PC-3 (cell line): ENCODE data around the gene PLAAT4. TPM values are rescaled to one million over a fixed set of nuclear protein-coding genes. Genes with fewer than 3 reads are reported as not detected.

Experiments
- ATAC-seq: fragments of 200-7000 bp; cut with Tn5 transposase; 2 replicates; pipeline ENCODE4 v1.9.1; 2020; ENCODE audit warnings: mild to moderate bottlenecking, moderate library complexity
- BruUV-seq: library from RNA; stranded (reverse); fragments of 400-500 nt; replicated peaks from 2 replicates; lab custom pipeline; 2021; lab: Mats Ljungman, UMichigan
- CTCF ChIA-PET: fragments of 300-600 bp; sonication (Branson Sonifier 250); formaldehyde crosslinking; loops from one replicate; lab custom pipeline; 2022; ENCODE audit warnings: antibody characterized with exemption; lab: Charles Lee
- POLR2A ChIA-PET: fragments of 300-600 bp; sonication (Branson Sonifier 250); formaldehyde crosslinking; loops from one replicate; lab custom pipeline; 2022; ENCODE audit warnings: antibody characterized with exemption; ENCODE audit not compliant: unreplicated experiment; lab: Charles Lee
- DNase-seq: peaks from one replicate; pipeline ENCODE4 v3.0.0-alpha.2; 2015
- H2AFZ ChIP-seq: fragments of 300-600 bp; sonication (generic); 2 replicates; pipeline ENCODE4 v1.6.0; 2016; ENCODE audit warnings: antibody characterized with exemption, low read length
- H3F3A ChIP-seq: fragments of 300-600 bp; sonication (generic); one replicate; pipeline ENCODE4 v1.6.0; 2017; ENCODE audit warnings: antibody characterized with exemption, low read length, control low read depth, mild to moderate bottlenecking; ENCODE audit not compliant: unreplicated experiment
- H3K27ac ChIP-seq: fragments of 300-600 bp; sonication (generic); 2 replicates; pipeline ENCODE4 v1.5.1; 2016; ENCODE audit warnings: mild to moderate bottlenecking, low read length
- H3K27me3 ChIP-seq: fragments of 300-600 bp; sonication (generic); 2 replicates; pipeline ENCODE4 v1.6.1; 2016; ENCODE audit warnings: low read length, mixed read lengths
- H3K36me3 ChIP-seq: fragments of 300-600 bp; sonication (generic); 2 replicates; pipeline ENCODE4 v1.6.1; 2016; ENCODE audit warnings: low read depth, mixed run types, low read length, mixed read lengths
- H3K4me1 ChIP-seq: fragments of 300-600 bp; sonication (generic); 2 replicates; pipeline ENCODE4 v1.5.1; 2016; ENCODE audit warnings: low read length; ENCODE audit not compliant: insufficient read depth
- H3K4me2 ChIP-seq: fragments of 300-600 bp; sonication (generic); 2 replicates; pipeline ENCODE4 v1.6.0; 2016; ENCODE audit warnings: low read length
- H3K4me3 ChIP-seq: fragments of 300-600 bp; sonication (generic); 2 replicates; pipeline ENCODE4 v1.5.1; 2016; ENCODE audit warnings: mild to moderate bottlenecking, low read length, mixed read lengths
- H3K79me2 ChIP-seq: fragments of 300-600 bp; sonication (generic); 2 replicates; pipeline ENCODE4 v1.6.1; 2017; ENCODE audit warnings: low read length, mixed read lengths
- H3K9ac ChIP-seq: fragments of 300-600 bp; sonication (generic); 2 replicates; pipeline ENCODE4 v1.6.0; 2016; ENCODE audit warnings: mild to moderate bottlenecking, low read length
- H3K9me2 ChIP-seq: fragments of 300-600 bp; sonication (generic); replicated peaks from 2 replicates; pipeline ENCODE4 v1.6.1; 2016; ENCODE audit warnings: mixed run types, low read length, mixed read lengths
- H3K9me3 ChIP-seq: fragments of 300-600 bp; sonication (generic); 2 replicates; pipeline ENCODE4 v1.6.1; 2016; ENCODE audit warnings: low read length, mixed read lengths
- H4K20me1 ChIP-seq: fragments of 300-600 bp; sonication (generic); 2 replicates; pipeline ENCODE4 v1.6.1; 2016; ENCODE audit warnings: low read length, mixed read lengths
- EZH2 ChIP-seq: fragments of 300-600 bp; sonication (generic); IDR thresholded peaks from one replicate; pipeline ENCODE4 v1.6.1; 2017; ENCODE audit warnings: antibody characterized with exemption, mild to moderate bottlenecking, low read length; ENCODE audit not compliant: unreplicated experiment
- EZH2phosphoT487 ChIP-seq: fragments of 300-600 bp; sonication (generic); IDR thresholded peaks from 2 replicates; pipeline ENCODE4 v1.6.1; 2018; ENCODE audit warnings: mild to moderate bottlenecking, antibody characterized with exemption, low read length, borderline replicate concordance
- intact Hi-C: fragments of 100-400 bp; cut with micrococcal nuclease; formaldehyde crosslinking; loops from 2 replicates; pipeline ENCODE4 v1.9.0; 2023
- total RNA-seq: library from RNA; depleted of rRNA; stranded (reverse); fragments of >200 nt; gene quantifications from 2 replicates; pipeline ENCODE4 v1.2.3, GENCODE V29; 2014
- TF ChIP-seq, protein P1 (sequence below): fragments of 300-600 bp; sonication (generic); conservative IDR thresholded peaks from 2 replicates; pipeline ENCODE4 v1.5.1; 2017; ENCODE audit warnings: antibody characterized with exemption, low read depth, mild to moderate bottlenecking, low read length

PLAAT4 gene
- total RNA-seq, 1 experiment from 2014 or later = 5.4 TPM

DNA sequence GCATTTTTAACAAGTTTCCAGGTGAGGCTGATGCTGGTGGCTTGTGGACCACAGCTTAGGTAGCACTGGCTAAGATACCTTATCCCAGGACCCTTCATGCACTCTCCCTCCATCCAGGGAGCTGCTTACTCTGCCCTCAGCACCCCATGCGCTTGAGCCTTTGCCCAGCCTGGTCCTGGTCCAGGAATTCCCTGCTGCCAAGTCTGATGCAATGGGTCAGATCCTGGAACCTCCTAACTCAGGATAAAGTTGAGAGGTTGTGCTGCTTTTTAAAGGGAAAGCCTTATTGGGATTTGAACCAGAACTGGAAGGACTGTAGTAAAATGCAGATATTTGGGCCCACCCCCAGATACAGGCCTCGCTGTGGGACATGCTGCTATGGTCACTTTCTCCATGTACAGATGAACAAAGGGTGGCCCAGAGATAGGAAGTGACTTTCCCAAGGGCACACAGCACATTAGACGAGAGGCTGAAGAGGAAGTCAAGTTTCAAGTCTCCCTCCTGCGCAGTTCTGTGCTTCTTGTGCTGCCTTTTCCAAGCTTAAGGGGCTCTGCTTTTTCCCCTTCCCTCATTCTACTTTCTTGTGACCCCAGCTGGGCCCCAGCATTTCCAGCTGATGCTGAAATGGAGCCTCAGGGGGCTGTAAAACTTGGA lies 31.5 kb upstream of the PLAAT4 start:
- H3K9me2 ChIP-seq = no peaks in the 10 kb centered on the region
- no peak overlapping the region for H3K4me2 ChIP-seq
- H3K27ac ChIP-seq = no peak overlapping the region
- H3K4me3 ChIP-seq = no peak overlapping the region
- H3K9ac ChIP-seq = no peak overlapping the region
- ChIA-PET CTCF (no interaction called here), POLR2A (no interaction called here)
- H3K4me1 ChIP-seq = no peaks in the 10 kb centered on the region
- TF ChIP-seq EZH2 = no peak
- H2AFZ ChIP-seq = no peak overlapping the region
- no peaks in the 10 kb centered on the region for H3K27me3 ChIP-seq
- no TSS peak for BruUV-seq
- ATAC-seq = no peak
- intact Hi-C loops = no loop called here
- no peaks in the 10 kb centered on the region for H3K79me2 ChIP-seq
- H3F3A ChIP-seq = no peaks in the 10 kb centered on the region
- no peaks in the 10 kb centered on the region for H4K20me1 ChIP-seq
- H3K36me3 ChIP-seq = no peaks in the 10 kb centered on the region; the same call in 1 of the 2 replicates
- H3K9me3 ChIP-seq = peaks cover 6% of the 10 kb centered on the region
- no peak for DNase-seq

DNA sequence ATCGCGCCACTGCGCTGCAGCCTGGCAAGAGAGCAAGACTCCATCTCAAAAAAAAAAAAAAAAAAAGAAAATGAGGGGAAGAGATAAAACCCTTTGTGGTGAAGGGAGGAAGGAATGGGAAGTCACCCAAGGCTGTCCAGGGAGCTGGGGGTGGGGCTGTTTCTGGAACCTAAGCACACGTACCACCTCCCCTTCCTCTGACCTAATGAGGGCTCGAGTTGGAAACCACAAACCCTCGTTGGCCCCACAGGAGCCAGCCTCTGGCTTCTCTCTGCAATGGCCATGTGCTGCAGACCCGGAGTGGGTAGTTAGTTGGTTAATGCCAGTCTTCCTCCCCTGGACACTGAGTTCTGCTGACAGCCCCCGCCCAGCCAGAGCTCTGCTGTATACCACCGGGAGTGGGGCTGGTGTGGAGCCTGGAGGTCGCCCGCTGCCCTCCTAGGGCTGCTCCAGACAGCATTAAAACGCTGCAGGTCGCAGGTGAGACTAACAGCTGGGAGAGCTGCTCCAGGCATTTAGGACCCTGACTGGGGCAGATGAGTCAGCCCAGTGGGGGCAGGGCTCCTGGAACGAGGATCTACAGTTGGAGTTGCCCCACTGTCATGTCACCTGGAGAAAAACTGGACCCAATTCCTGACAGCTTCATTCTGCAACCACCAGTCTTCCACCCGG lies 30.6 kb upstream of the PLAAT4 start, which contains the start of gene LGALS12:
LGALS12 (plus strand) TSS at position 228 of the 672 bp plus-strand sequence; CDS start at position 603, 375 bp downstream.
- Histone ChIP-seq H4K20me1 (no peaks in the 10 kb centered on the region), H2AFZ (no peak within 1 kb of the TSS), H3K4me2 (no peak within 1 kb of the TSS), H3K9ac (no peak within 1 kb of the TSS), H3K27me3 (no peaks in the 10 kb centered on the region), H3K4me1 (no peaks in the 10 kb centered on the region), H3K27ac (no peak within 1 kb of the TSS), H3K36me3 (no peaks in the 10 kb centered on the region), H3K4me3 (no peak within 1 kb of the TSS), H3F3A (no peaks in the 10 kb centered on the region), H3K9me2 (no peaks in the 10 kb centered on the region), H3K9me3 (no peaks in the 10 kb centered on the region), H3K79me2 (no peaks in the 10 kb centered on the region)
- ATAC-seq (no peak), DNase-seq (no peak)
- ChIA-PET CTCF (no interaction called here), POLR2A (no interaction called here)
- intact Hi-C loops = no loop called here
- no TSS peak for BruUV-seq
- TF ChIP-seq EZH2phosphoT487 (no peak), EZH2 (no peak)
- TF ChIP-seq, protein P1, sequence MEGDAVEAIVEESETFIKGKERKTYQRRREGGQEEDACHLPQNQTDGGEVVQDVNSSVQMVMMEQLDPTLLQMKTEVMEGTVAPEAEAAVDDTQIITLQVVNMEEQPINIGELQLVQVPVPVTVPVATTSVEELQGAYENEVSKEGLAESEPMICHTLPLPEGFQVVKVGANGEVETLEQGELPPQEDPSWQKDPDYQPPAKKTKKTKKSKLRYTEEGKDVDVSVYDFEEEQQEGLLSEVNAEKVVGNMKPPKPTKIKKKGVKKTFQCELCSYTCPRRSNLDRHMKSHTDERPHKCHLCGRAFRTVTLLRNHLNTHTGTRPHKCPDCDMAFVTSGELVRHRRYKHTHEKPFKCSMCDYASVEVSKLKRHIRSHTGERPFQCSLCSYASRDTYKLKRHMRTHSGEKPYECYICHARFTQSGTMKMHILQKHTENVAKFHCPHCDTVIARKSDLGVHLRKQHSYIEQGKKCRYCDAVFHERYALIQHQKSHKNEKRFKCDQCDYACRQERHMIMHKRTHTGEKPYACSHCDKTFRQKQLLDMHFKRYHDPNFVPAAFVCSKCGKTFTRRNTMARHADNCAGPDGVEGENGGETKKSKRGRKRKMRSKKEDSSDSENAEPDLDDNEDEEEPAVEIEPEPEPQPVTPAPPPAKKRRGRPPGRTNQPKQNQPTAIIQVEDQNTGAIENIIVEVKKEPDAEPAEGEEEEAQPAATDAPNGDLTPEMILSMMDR = no peak

DNA sequence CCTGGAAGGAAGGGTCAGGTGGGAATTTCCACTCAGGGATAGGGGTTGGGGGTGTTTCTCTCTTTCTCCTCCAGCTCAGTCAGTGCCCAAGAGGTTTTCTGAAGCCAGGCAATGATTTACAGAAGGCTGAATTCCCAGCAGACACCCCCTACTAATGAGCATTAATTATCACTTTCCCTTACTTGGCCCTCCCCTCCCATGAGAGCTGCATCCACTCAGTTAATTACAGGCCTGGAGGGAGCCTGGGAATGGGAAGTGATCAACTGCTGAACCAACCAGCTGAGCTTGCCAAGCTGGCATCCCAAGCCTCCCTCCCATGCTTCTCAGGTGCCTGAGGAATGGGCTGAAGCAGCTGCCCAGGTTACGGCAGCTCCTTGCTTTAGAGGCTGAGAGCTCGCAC lies 29.7 kb upstream of the PLAAT4 start:
- ChIA-PET POLR2A (interaction anchor here (0.7 kb wide), 1 partner anchor 11 kb away, joined by 4 read pairs; no protein-coding TSS in a partner anchor), CTCF (no interaction called here)
- intact Hi-C loops = no loop called here
- no peaks in the 10 kb centered on the region for H3K79me2 ChIP-seq
- H3K36me3 ChIP-seq = no peaks in the 10 kb centered on the region
- no peak for DNase-seq
- H3K27me3 ChIP-seq = no peaks in the 10 kb centered on the region
- no peak overlapping the region for H2AFZ ChIP-seq
- H3K9ac ChIP-seq = no peak overlapping the region
- no peak overlapping the region for H3K4me3 ChIP-seq
- no peaks in the 10 kb centered on the region for H3F3A ChIP-seq
- no peak for ATAC-seq
- no peaks in the 10 kb centered on the region for H3K4me1 ChIP-seq
- H3K4me2 ChIP-seq = no peak overlapping the region
- TF ChIP-seq EZH2phosphoT487 (no peak), EZH2 (no peak)
- TF ChIP-seq, protein P1 = no peak
- no peaks in the 10 kb centered on the region for H3K9me3 ChIP-seq
- no peak overlapping the region for H3K27ac ChIP-seq
- H4K20me1 ChIP-seq = no peaks in the 10 kb centered on the region
- no TSS peak for BruUV-seq
- no peaks in the 10 kb centered on the region for H3K9me2 ChIP-seq
